ENCODE results near the gene DLG2. TPM values are rescaled to one million over a fixed set of nuclear protein-coding genes. Genes with fewer than 3 reads are reported as not detected.

The DLG2 gene
- total RNA-seq, 4 donors from 2014 or later, result 0.18 to 8.3 (median 2.5) TPM

DNA sequence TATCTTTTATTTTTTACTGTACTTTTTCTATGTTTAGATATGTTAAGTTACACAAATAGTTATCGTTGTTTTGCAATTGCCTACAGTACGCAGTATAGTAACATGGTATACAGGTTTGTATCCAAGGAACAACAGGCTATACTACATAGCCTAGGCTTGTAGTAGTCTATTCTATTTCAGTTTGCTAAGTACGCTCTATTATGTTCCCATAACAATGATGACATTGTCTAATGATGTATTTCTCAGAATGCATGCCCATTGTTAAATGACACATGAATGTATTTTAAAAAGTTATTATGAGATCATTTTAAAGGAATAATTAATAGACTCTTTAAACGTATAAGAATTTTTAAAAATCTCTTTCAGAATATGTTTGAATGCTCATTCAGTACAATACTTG is 1644.3 kb downstream of the DLG2 start:
- H3K9me3 ChIP-seq, result no peaks in the 10 kb centered on the region
- no peak overlapping the region for H3K27ac ChIP-seq
- H3K27me3 ChIP-seq, result no peaks in the 10 kb centered on the region
- no peak for TF ChIP-seq POLR2A (IDR thresholded peaks at IDR 0.05)
- no peak for TF ChIP-seq CTCF (IDR thresholded peaks at IDR 0.05)
- DNase-seq, result no peak
- H3K4me3 ChIP-seq, result no peak overlapping the region
- no peaks in the 10 kb centered on the region for H3K4me1 ChIP-seq
- H3K36me3 ChIP-seq, result no peaks in the 10 kb centered on the region

DNA sequence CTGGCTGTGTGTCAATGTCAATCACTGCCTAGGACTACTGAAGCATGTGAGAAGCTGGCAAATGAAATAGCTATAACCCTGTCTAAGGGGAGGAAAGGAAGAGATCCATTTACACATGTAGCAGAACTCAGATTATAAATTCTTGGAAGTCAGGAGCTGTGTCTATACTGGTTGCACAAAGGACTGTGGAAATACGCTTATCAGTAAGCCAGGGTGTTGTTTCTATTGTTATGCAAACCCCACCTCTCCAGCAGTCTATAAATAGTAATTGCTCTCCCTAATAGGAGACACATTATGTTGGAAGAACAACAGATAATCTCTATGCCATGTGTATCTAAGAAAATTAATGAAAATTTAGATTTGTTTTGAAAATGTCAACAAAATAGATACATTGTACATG is 1647.6 kb downstream of the DLG2 start:
- no peak for DNase-seq
- Histone ChIP-seq H3K4me1 (no peaks in the 10 kb centered on the region), H3K4me3 (no peak overlapping the region)

GRCh38 chr11:83978942-83979341 is 1648.2 kb downstream of the DLG2 start:
- H3K27ac ChIP-seq, result no peak overlapping the region

More for the DNA sequence above, 1647.6 kb downstream of the DLG2 start:
- Histone ChIP-seq H3K9me3 (no peaks in the 10 kb centered on the region), H3K27ac (no peak overlapping the region), H3K27me3 (no peaks in the 10 kb centered on the region), H3K36me3 (no peaks in the 10 kb centered on the region)
- TF ChIP-seq POLR2A (IDR thresholded peaks at IDR 0.05), result no peak
- TF ChIP-seq CTCF (IDR thresholded peaks at IDR 0.05), result no peak

DNA sequence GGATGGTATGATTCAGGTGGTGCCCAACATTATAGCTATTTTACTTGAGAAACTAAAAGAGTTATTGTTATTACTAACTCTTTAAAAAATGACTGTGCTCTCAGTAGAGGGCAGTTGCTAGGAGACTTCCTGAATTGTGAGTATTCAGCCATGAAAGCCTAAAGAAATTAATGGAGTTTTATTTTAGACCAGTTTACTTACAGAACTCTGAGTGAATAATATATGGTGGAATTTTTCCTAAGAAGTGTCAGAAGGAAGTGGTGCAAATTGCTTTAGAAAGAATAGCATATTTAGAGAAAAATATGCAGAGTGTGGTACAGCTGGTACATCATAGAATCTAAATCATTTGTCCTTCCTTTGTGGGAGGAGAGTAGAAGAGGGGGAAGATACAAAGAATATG is 1651.1 kb downstream of the DLG2 start:
- Histone ChIP-seq H3K9me3 (no peaks in the 10 kb centered on the region), H3K4me3 (no peak overlapping the region), H3K36me3 (no peaks in the 10 kb centered on the region), H3K27ac (no peak overlapping the region), H3K27me3 (no peaks in the 10 kb centered on the region), H3K4me1 (no peaks in the 10 kb centered on the region)
- TF ChIP-seq CTCF (IDR thresholded peaks at IDR 0.05), result no peak
- TF ChIP-seq POLR2A (IDR thresholded peaks at IDR 0.05), result no peak
- no peak for DNase-seq

More at GRCh38 chr11:83978942-83979341, 1648.2 kb downstream of the DLG2 start:
- TF ChIP-seq CTCF (IDR thresholded peaks at IDR 0.05) (no peak), POLR2A (IDR thresholded peaks at IDR 0.05) (no peak)
- DNase-seq, result no peak
- H3K36me3 ChIP-seq, result no peaks in the 10 kb centered on the region
- no peaks in the 10 kb centered on the region for H3K4me1 ChIP-seq
- H3K4me3 ChIP-seq, result no peak overlapping the region
- no peaks in the 10 kb centered on the region for H3K9me3 ChIP-seq
- H3K27me3 ChIP-seq, result no peaks in the 10 kb centered on the region

DNA sequence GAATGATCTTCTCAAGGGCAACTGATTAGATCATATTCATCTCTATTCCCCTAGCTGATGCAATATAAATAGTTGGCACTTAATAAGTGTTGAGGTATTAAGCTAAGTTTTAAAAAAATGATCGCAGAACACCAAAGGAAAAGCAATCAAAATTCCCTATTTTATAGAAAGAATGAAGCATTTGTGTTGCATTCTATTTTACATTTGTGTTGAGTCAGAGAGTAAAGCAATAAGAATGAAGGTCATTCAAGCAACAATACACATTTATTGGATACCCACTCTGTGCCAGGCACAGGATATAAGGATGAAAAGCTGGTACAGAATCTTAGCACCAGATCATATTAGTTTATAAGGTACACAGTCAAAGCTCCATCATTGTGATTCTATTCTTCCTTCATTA is 1654.6 kb downstream of the DLG2 start:
- Histone ChIP-seq H3K27ac (no peak overlapping the region), H3K4me3 (no peak overlapping the region), H3K9me3 (no peaks in the 10 kb centered on the region), H3K27me3 (no peaks in the 10 kb centered on the region), H3K4me1 (no peaks in the 10 kb centered on the region), H3K36me3 (no peaks in the 10 kb centered on the region)
- TF ChIP-seq POLR2A (IDR thresholded peaks at IDR 0.05), result no peak
- no peak for TF ChIP-seq CTCF (IDR thresholded peaks at IDR 0.05)
- DNase-seq, result no peak

DNA sequence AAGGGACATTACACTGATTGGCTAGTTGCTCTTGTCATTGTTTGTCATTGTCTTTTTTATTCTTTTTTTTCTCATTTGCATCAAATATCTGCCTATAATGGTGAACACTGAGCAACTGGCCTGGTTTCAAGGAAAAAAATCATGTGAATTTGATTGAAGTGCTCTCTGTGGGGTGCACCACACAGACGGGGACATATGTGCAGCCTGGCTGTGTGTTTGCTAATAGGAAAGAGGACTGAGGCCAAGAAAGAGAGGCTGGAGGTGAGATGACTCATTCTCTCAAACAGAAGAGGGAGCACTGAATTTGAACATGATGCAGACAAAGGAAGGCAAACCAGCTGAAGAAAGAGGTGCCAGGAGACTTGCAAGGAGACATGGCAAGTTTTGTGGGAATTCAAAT is 1656.1 kb downstream of the DLG2 start:
- no peak for DNase-seq
- Histone ChIP-seq H3K36me3 (no peaks in the 10 kb centered on the region), H3K4me1 (no peaks in the 10 kb centered on the region), H3K27me3 (no peaks in the 10 kb centered on the region), H3K4me3 (no peak overlapping the region), H3K9me3 (no peaks in the 10 kb centered on the region), H3K27ac (no peak overlapping the region)
- no peak for TF ChIP-seq CTCF (IDR thresholded peaks at IDR 0.05)
- no peak for TF ChIP-seq POLR2A (IDR thresholded peaks at IDR 0.05)
